HG02884 (cell line): Measurements from ENCODE around the gene PIK3C2G.

Experiments
- ATAC-seq: cut with Tn5 transposase; IDR thresholded peaks from one replicate; pipeline ENCODE4 v1.9.1; 2021; ENCODE audit warnings: mild to moderate bottlenecking, moderate library complexity; ENCODE audit not compliant: unreplicated experiment

Gene PIK3C2G

GRCh38 chr12:18343708-18344107 lies 82.4 kb downstream of the PIK3C2G start:
- no peak for ATAC-seq

- ATAC-seq, result no peak
These were observed 83.9 kb downstream of the PIK3C2G start for GRCh38 chr12:18345021-18345735.

GRCh38 chr12:18352312-18352711 lies 91.0 kb downstream of the PIK3C2G start:
- no peak for ATAC-seq

GRCh38 chr12:18355429-18355828 lies 94.1 kb downstream of the PIK3C2G start:
- ATAC-seq, result no peak

- no peak for ATAC-seq
These were observed 96.8 kb downstream of the PIK3C2G start for GRCh38 chr12:18358077-18358476.

GRCh38 chr12:18358930-18359329 lies 97.6 kb downstream of the PIK3C2G start:
- no peak for ATAC-seq

GRCh38 chr12:18361433-18361832 lies 100.1 kb downstream of the PIK3C2G start:
- no peak for ATAC-seq

- ATAC-seq, result no peak
These were observed 102.0 kb downstream of the PIK3C2G start for GRCh38 chr12:18363321-18363720.

- ATAC-seq, result no peak
These were observed 107.3 kb downstream of the PIK3C2G start for GRCh38 chr12:18368594-18368993.

- ATAC-seq, result no peak
These were observed 111.9 kb downstream of the PIK3C2G start for GRCh38 chr12:18373181-18373580.

GRCh38 chr12:18375131-18375530 lies 113.8 kb downstream of the PIK3C2G start:
- ATAC-seq, result no peak

GRCh38 chr12:18375583-18375982 lies 114.3 kb downstream of the PIK3C2G start:
- ATAC-seq, result no peak

- no peak for ATAC-seq
These were observed 121.0 kb downstream of the PIK3C2G start for GRCh38 chr12:18382236-18382885.

- ATAC-seq, result no peak
These were observed 121.9 kb downstream of the PIK3C2G start for GRCh38 chr12:18383203-18383602.

- no peak for ATAC-seq
These were observed 126.4 kb downstream of the PIK3C2G start for GRCh38 chr12:18387706-18388105.

- no peak for ATAC-seq
These were observed 128.5 kb downstream of the PIK3C2G start for GRCh38 chr12:18389820-18390219.

- ATAC-seq, result no peak
These were observed 129.8 kb downstream of the PIK3C2G start for GRCh38 chr12:18391151-18391550.

- ATAC-seq, result no peak
These were observed 133.4 kb downstream of the PIK3C2G start for GRCh38 chr12:18394742-18395141.

GRCh38 chr12:18400186-18400585 lies 138.9 kb downstream of the PIK3C2G start:
- no peak for ATAC-seq

GRCh38 chr12:18402872-18403611 lies 141.7 kb downstream of the PIK3C2G start:
- no peak for ATAC-seq

GRCh38 chr12:18411453-18411852 lies 150.1 kb downstream of the PIK3C2G start:
- no peak for ATAC-seq

- no peak for ATAC-seq
These were observed 153.4 kb downstream of the PIK3C2G start for GRCh38 chr12:18414671-18415070.
